ENCODE data around the gene INS.
"Not testable (repeated sequence)": the region's sequence is repeated elsewhere in the genome, so short reads cannot be mapped to it uniquely, and the experiment has no call there.

The INS gene

DNA sequence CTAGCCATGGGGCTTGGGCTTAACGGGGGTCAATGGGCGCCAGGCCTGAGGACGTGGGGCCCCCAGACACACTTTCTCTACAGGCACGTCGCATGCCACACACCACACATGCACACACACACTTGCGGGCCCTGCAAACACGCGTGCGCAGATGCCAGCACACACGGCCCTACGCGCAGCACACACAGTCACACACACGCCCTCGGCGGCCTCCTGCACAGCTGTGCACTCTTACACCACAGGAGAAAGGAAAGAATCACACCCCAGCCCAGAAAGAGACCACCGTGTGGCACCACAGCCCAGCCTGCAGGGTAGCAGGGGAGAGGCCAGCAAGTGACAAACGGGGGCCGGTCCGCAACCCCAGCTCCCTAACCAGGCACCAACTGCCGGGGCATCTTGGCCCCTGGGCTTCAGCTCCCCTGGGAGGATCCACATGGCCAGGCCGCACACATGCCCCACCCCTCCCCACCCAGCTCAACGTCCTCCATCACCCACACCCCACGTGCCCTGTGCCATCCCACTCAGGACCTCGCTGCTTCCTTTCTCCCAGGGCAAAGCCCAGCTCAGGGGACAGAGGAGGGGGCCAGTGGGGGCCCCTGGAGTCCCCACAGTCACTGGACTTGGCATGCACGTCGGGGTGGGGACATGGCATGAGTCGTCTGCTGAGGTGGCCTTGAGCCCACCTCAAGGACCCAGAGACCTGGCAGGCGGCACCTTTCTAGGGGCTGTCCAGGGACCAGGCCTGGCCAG lies 36.9 kb upstream of the INS start:
- H3K4me3 ChIP-seq (ENCODE audit: control insufficient read depth, low read depth, low read length): no peak overlapping the region
- TF ChIP-seq, protein P1, sequence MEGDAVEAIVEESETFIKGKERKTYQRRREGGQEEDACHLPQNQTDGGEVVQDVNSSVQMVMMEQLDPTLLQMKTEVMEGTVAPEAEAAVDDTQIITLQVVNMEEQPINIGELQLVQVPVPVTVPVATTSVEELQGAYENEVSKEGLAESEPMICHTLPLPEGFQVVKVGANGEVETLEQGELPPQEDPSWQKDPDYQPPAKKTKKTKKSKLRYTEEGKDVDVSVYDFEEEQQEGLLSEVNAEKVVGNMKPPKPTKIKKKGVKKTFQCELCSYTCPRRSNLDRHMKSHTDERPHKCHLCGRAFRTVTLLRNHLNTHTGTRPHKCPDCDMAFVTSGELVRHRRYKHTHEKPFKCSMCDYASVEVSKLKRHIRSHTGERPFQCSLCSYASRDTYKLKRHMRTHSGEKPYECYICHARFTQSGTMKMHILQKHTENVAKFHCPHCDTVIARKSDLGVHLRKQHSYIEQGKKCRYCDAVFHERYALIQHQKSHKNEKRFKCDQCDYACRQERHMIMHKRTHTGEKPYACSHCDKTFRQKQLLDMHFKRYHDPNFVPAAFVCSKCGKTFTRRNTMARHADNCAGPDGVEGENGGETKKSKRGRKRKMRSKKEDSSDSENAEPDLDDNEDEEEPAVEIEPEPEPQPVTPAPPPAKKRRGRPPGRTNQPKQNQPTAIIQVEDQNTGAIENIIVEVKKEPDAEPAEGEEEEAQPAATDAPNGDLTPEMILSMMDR (IDR thresholded peaks at IDR 0.05; ENCODE audit: control insufficient read depth, insufficient read depth, low read depth, low read length, missing control alignments): no peak
- DNase-seq (ENCODE audit: low read depth): no peak

DNA sequence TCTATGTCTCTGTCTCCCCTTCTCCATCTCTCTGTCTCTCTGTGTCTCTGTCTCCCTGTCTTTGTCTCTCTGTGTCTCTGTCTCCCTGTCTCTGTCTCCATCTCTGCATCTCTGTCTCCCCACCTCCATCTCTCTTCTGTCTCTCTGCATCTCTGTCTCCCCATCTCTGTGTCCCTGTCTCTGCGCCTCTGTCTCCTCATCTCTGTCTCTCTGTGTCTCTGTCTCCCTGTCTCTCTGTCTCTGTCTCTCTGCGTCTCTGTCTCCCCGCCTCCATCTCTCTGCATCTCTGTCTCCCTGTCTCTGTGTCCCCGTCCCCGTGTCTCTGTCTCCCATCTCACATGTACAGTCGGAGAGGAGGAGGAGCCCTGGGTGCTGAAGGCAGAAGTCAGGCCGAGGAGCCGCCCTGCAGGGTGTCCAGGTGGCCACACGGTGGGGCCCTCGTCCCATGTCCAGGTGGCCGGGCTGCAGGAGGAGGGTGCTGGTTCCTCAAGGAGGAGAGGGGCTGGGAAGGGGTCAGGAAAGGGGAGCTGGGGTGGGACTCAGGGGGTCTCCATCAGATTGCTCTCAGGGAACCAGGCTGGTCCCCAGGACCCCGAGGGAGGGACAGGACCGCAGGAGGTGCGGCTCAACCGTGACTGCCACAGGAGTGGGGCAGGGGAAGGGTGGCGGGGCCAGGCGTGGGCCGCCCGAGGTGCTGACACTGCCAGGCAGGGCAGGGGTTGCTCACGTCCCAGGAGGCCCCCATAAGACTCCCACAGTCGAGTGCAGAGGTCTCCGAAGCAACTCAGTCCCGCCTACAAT lies 36.2 kb upstream of the INS start:
- no peak for DNase-seq (ENCODE audit: low read depth)
- TF ChIP-seq, protein P1 (IDR thresholded peaks at IDR 0.05; ENCODE audit: control insufficient read depth, insufficient read depth, low read depth, low read length, missing control alignments): peak; percentile 91
- H3K4me3 ChIP-seq (ENCODE audit: control insufficient read depth, low read depth, low read length): no peak overlapping the region

DNA sequence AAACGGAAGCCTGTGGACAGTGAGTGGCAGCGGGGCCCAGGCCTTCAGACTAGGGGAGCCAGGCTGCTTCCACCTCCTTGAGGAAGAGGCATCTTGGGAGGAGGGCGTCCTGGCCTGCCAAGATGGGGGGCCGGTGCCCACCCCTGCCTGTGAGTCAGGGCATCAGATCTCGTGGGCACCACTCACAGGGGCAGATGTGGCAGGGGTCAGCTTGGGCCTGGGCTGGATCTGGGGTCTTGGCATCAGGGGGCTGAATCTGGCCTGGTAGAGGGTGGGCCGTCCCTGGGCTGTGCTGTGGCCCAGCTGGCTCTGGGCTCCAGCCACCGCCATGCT lies 34.7 kb upstream of the INS start:
- TF ChIP-seq, protein P1 (IDR thresholded peaks at IDR 0.05; ENCODE audit: control insufficient read depth, insufficient read depth, low read depth, low read length, missing control alignments): no peak
- no peak overlapping the region for H3K4me3 ChIP-seq (ENCODE audit: control insufficient read depth, low read depth, low read length)
- DNase-seq (ENCODE audit: low read depth): no peak

DNA sequence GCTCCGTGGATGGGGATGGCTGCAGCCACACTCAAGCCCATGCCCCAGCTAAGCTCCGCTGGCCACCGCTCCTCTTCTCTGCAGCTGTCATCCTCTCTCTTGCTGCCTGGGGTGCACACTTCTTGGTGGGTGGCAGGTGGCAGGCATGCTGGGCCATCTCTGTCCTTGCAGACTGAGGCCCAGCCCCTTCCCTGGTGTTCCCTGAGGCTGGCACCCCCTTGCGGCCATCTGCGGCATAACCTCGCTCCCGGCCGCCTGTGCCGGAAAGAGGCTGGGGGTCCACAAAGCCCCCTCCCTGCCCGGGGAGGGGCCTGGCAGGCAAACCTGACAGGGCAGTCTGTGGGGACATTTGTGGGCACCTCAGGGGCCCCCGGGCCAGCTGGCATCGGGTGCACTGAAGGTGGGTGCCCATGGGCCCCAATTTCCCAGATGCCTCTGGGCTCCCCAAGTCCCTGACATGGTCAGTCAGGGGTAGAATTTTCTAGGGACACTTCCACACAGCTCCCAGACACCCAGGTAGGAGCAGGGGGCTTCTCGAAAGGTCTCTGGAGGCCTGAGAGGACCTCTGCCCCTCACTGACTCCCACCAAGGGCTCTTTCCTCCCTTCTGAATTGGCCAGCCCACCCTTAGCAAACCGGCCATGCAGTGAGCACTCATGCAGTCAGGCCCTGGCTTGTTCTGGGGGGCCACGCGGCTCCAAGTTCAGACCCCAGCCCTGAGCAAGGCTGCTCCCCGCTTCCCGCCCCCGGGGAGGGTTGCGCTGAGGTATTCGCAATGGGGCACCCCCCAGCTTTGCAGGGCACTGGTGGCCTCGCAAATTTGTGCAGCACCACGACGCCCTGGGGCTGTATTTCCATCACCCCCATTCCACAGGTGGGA lies 34.1 kb upstream of the INS start:
- DNase-seq (ENCODE audit: low read depth): no peak
- TF ChIP-seq, protein P1 (IDR thresholded peaks at IDR 0.05; ENCODE audit: control insufficient read depth, insufficient read depth, low read depth, low read length, missing control alignments): peak; percentile 93

DNA sequence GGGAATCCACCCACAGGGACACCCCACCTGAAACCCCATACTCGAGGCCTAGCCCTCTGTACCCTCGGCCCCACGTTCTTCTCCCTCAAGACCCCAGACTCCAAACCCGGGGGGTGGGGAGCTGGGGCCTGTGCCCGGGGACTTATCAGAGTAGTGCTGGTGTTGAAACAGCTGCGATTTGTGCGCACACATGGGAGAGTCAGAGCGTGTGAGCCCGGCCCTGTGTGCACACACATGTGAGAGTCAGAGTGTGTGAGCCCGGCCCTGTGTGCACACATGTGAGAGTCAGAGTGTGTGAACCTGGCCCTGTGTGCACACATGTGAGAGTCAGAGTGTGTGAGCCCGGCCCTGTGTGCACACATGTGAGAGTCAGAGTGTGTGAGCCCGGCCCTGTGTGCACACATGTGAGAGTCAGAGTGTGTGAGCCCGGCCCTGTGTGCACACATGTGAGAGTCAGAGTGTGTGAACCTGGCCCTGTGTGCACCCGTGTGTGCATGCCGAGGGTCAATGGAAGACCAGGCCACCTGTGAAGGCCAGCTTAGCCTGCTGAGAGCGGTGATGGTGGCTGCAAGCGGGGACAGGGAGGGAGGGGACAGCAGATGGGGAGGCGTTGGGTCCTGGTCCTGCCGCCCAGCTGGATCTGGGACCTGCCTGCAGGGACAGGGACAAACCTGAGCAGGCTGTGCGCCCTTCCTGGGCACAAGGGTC lies 33.0 kb upstream of the INS start:
- not testable (repeated sequence) for DNase-seq (ENCODE audit: low read depth)

More for the DNA sequence above, 34.1 kb upstream of the INS start:
- no peak overlapping the region for H3K4me3 ChIP-seq (ENCODE audit: control insufficient read depth, low read depth, low read length)

DNA sequence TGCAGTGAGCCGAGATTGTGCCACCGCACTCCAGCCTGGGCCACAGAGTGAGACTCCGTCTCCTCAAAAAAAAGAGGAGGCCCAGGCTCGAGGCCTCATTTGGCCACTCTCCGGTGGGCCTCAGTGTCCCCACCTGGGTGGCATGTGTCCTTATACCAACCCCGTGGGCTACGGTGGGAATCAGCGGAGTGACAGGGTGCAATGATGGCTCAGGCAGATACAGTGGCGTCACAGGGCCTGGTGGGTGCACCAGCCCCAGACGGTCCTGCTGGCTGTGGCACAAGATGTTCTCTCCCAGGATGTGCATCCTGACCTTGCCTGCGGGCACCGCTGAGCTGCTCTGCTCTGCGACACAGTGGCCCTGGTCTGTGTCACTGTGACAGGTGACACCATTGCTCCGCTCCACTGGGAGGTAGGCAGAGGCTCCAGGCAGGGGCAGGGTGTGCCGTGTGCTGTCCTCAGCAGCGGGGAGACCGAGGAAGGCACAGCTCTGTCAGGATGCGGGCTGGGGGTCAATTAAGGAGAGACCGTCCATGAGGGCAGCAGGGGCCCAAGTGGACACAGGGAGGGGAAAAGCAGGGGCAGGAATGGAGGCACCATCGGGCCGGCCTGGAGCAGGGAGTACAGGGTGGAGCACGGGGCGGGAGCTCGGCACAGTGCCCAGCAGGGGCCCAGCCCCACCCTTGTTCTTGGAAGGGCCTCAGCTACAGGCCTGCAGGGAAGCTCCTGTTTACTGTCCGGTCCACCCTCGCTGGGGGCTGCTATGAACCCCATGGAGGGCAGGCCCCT lies 32.3 kb upstream of the INS start:
- H3K4me3 ChIP-seq (ENCODE audit: control insufficient read depth, low read depth, low read length): no peak overlapping the region
- no peak for DNase-seq (ENCODE audit: low read depth)
- TF ChIP-seq, protein P1 (IDR thresholded peaks at IDR 0.05; ENCODE audit: control insufficient read depth, insufficient read depth, low read depth, low read length, missing control alignments): no peak

More for the DNA sequence above, 33.0 kb upstream of the INS start:
- H3K4me3 ChIP-seq (ENCODE audit: control insufficient read depth, low read depth, low read length): not testable (repeated sequence)
